ENCODE results near the gene ZC3H12C.

The ZC3H12C gene

DNA sequence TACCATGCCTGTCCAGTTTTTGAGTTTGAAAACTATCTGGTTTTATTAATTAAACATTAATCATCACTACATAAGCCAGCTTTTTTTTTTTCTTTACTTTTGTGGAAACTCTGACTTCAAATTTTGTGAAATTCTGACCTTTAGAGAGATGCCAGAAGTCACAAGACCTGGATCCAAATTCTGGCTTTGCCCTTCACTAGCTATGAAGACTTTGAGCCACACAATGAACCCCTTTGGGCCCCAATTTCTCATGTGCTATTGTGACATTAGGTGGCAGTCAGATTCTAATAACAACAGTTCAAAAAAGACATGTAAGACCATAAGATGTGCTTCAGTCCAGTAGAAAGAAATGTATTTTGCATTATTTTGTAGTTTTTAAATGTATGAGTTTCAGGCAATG lies 60.3 kb downstream of the ZC3H12C start:
- Histone ChIP-seq H3K4me3 (ENCODE audit: low read length) (no peak overlapping the region), H3K4me1 (ENCODE audit: insufficient read depth, low read length) (no peaks in the 10 kb centered on the region; the same call in 1 of the 2 replicates), H3K27ac (ENCODE audit: low read depth, low read length) (no peak overlapping the region), H3K27me3 (ENCODE audit: insufficient read depth, low read length) (no peaks in the 10 kb centered on the region), H3K36me3 (ENCODE audit: insufficient read depth, low read length) (peaks cover 3% of the 10 kb centered on the region; the same call in 1 of the 2 replicates), H3K9me3 (ENCODE audit: insufficient read depth, low read depth, low read length) (no peaks in the 10 kb centered on the region), H3K9ac (ENCODE audit: low read depth, low read length) (no peak overlapping the region)

DNA sequence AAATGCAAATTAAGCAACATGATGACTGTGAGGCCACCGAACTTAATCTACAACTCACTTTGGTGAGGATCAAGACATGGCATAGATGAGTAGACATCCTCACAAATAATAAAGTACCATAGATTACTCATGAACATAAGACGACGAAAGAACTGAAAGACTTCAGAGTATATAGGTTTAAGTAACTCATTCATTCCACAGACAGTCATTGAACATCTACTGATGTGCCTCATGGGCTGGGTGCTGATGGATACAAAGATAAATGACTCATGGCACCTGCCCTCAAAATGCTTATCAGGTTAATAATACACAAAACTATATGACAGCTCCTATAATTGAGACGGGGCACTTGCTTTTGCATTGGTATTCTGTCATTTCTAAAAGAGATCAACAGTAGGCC lies 63.3 kb downstream of the ZC3H12C start:
- Histone ChIP-seq H3K4me1 (ENCODE audit: insufficient read depth, low read length) (no peaks in the 10 kb centered on the region), H3K9me3 (ENCODE audit: insufficient read depth, low read depth, low read length) (no peaks in the 10 kb centered on the region)
- WGBS: 99% methylated on average over 4 of the region's 4 CpGs

DNA sequence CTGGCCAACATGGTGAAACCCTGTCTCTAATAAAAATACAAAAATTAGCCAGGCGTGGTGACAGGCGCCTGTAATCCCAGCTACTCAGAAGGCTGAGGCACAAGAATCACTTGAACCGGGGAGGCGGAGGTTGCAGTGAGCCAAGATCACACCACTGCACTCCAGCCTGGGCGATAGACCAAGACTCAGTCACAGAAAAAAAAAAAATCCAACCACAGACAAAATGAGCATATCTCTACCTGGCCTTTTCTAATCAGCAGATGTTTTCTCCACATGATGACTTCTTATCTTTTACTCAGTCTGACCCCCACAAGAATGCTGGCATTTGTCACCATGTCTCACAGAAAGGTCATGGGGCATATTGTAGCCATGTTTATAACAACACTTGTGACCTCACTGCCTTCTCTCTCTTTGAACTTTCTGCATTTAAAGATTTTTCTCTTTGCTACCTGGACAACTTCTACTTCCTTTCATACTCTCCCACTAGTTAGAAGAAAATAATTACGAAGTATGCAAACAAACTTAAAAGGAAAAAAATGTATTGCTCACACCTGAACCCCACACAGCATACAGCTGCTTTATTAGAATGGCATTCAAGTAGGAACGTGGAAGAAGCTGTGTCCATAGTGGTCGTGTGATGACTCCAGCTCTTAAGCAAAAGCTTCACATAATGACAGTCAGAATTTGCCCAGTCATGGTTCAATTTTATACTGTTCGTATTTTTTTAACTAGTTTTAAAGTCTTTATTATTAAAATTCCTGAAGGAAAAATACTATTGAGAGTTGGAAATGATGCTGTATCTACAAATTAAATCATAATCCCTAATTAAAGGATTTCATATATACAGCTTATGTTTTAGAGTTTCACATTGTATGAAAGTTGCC lies 65.4 kb downstream of the ZC3H12C start:
- Histone ChIP-seq H3K9me3 (ENCODE audit: insufficient read depth, low read depth, low read length) (no peaks in the 10 kb centered on the region), H3K9ac (ENCODE audit: low read depth, low read length) (no peak overlapping the region), H3K27ac (ENCODE audit: low read depth, low read length) (no peak overlapping the region), H3K4me1 (ENCODE audit: insufficient read depth, low read length) (no peaks in the 10 kb centered on the region), H3K27me3 (ENCODE audit: insufficient read depth, low read length) (no peaks in the 10 kb centered on the region), H3K4me3 (ENCODE audit: low read length) (no peak overlapping the region), H3K36me3 (ENCODE audit: insufficient read depth, low read length) (peaks cover 25% of the 10 kb centered on the region)
- WGBS: 94% methylated on average over 7 of the region's 9 CpGs

More for the DNA sequence above, 63.3 kb downstream of the ZC3H12C start:
- H3K27me3 ChIP-seq (ENCODE audit: insufficient read depth, low read length): no peaks in the 10 kb centered on the region
- H3K36me3 ChIP-seq (ENCODE audit: insufficient read depth, low read length): peaks cover 25% of the 10 kb centered on the region
- H3K9ac ChIP-seq (ENCODE audit: low read depth, low read length): no peak overlapping the region
- no peak overlapping the region for H3K27ac ChIP-seq (ENCODE audit: low read depth, low read length)
- no peak overlapping the region for H3K4me3 ChIP-seq (ENCODE audit: low read length)

DNA sequence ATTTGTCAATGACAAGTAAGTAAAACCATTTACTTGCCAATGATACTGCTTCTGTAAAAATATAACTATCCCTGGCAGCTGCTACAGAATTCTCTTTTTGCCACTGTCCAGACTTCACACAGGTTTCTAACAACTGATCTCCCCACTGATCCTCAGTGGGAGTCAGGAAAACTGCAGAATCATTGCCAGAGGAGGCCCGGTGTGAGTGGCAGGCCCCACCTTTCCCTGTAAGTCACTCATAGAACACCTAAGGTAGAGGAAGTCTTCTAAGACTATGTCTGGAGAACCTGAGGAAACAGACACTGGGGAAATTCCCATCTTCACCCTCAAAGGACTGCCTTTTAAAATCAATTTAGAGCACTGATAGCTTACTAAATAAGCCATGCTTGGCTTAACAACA lies 66.3 kb downstream of the ZC3H12C start:
- no peak overlapping the region for H3K9ac ChIP-seq (ENCODE audit: low read depth, low read length)
- no peak overlapping the region for H3K27ac ChIP-seq (ENCODE audit: low read depth, low read length)
- no peaks in the 10 kb centered on the region for H3K4me1 ChIP-seq (ENCODE audit: insufficient read depth, low read length)
- H3K36me3 ChIP-seq (ENCODE audit: insufficient read depth, low read length): peaks cover 29% of the 10 kb centered on the region
- H3K9me3 ChIP-seq (ENCODE audit: insufficient read depth, low read depth, low read length): no peaks in the 10 kb centered on the region
- no peak overlapping the region for H3K4me3 ChIP-seq (ENCODE audit: low read length)
- no peaks in the 10 kb centered on the region for H3K27me3 ChIP-seq (ENCODE audit: insufficient read depth, low read length)
- 100% methylated on average over 1 of the region's 1 CpG for WGBS

DNA sequence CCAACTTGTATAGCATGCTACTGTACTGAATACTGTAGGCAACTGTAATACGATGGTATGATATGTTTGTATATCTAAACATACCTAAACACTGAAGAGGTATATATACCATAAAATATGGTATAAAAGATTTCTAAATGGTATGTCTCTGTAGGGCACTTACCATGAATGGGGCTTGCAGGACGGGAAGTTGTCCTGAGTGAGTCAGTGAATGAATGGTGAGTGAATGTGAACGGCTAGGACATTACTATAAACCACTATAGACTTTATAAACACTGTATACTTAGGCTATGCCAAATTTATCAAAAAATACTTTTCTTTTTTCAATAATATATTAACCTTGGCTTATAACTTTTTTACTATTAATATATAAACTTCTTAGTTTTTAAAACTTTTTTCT lies 66.8 kb downstream of the ZC3H12C start:
- 86% methylated on average over 1 of the region's 3 CpGs for WGBS
- no peaks in the 10 kb centered on the region for H3K9me3 ChIP-seq (ENCODE audit: insufficient read depth, low read depth, low read length)
- no peak overlapping the region for H3K9ac ChIP-seq (ENCODE audit: low read depth, low read length)
- H3K4me3 ChIP-seq (ENCODE audit: low read length): no peak overlapping the region
- peaks cover 35% of the 10 kb centered on the region for H3K36me3 ChIP-seq (ENCODE audit: insufficient read depth, low read length)
- no peak overlapping the region for H3K27ac ChIP-seq (ENCODE audit: low read depth, low read length)
- no peaks in the 10 kb centered on the region for H3K4me1 ChIP-seq (ENCODE audit: insufficient read depth, low read length)
- H3K27me3 ChIP-seq (ENCODE audit: insufficient read depth, low read length): no peaks in the 10 kb centered on the region

DNA sequence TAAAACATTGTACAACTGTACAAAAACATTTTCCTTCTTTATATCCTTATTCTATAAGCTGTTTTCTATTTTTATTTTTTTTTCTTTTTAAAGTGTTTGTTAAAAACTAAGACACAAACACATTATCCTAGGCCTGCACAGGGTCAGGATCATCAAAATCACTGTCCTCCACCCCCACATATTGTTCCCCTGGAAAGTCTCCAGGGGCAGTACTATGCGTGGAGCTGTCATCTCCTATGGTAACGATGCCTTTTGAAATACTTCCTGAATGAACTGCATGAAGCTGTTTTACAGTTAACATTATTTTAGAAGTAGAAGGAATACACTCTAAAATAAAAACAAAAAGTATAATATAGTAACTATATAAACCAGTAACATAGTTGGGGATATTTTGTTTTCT lies 67.2 kb downstream of the ZC3H12C start:
- 91% methylated on average over 2 of the region's 2 CpGs for WGBS
- Histone ChIP-seq H3K27me3 (ENCODE audit: insufficient read depth, low read length) (no peaks in the 10 kb centered on the region), H3K27ac (ENCODE audit: low read depth, low read length) (no peak overlapping the region), H3K4me3 (ENCODE audit: low read length) (no peak overlapping the region), H3K4me1 (ENCODE audit: insufficient read depth, low read length) (no peaks in the 10 kb centered on the region), H3K9me3 (ENCODE audit: insufficient read depth, low read depth, low read length) (no peaks in the 10 kb centered on the region), H3K9ac (ENCODE audit: low read depth, low read length) (no peak overlapping the region), H3K36me3 (ENCODE audit: insufficient read depth, low read length) (peaks cover 38% of the 10 kb centered on the region)

DNA sequence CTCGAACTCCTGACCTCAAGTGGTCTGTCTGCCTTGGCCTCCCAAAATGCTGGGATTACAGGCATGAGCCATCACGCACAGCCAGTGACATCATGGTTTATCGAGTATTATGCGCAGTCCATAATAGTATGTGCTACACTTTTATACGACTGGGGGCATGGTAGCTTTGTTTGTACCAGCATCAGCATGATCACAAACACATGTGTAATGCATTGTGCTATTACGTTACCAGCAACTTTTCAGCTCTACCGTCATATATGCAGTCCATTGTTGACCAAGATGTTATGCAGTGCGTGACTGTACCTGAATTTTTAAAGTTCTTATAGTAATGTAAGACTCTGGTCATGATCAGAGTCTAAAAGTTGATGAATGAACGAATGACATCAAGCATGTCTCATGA lies 67.9 kb downstream of the ZC3H12C start:
- no peak overlapping the region for H3K4me3 ChIP-seq (ENCODE audit: low read length)
- no peak overlapping the region for H3K9ac ChIP-seq (ENCODE audit: low read depth, low read length)
- no peaks in the 10 kb centered on the region for H3K4me1 ChIP-seq (ENCODE audit: insufficient read depth, low read length)
- WGBS: 96% methylated on average over 8 of the region's 9 CpGs
- H3K27me3 ChIP-seq (ENCODE audit: insufficient read depth, low read length): no peaks in the 10 kb centered on the region
- no peaks in the 10 kb centered on the region for H3K9me3 ChIP-seq (ENCODE audit: insufficient read depth, low read depth, low read length)
- peaks cover 41% of the 10 kb centered on the region for H3K36me3 ChIP-seq (ENCODE audit: insufficient read depth, low read length)
- no peak overlapping the region for H3K27ac ChIP-seq (ENCODE audit: low read depth, low read length)

DNA sequence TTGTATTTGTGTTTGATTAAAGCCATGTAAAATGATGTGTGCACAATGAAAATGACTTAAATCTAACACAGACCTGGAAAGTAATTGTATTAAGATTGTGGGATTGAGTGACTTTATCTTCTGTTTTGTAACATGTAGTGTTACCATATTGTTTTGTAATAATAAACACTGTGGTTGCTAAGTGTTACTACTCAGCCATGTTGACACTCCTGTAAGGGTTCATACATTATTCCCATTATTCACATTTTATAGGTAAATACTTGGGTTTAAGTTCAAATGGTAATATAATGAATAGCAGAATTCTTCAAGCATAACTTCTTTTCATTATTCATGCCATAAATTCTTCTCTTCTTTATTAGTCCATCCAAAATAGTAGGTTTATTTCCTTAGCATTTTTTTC lies 69.0 kb downstream of the ZC3H12C start:
- Histone ChIP-seq H3K9ac (ENCODE audit: low read depth, low read length) (no peak overlapping the region), H3K36me3 (ENCODE audit: insufficient read depth, low read length) (peaks cover 41% of the 10 kb centered on the region), H3K4me1 (ENCODE audit: insufficient read depth, low read length) (no peaks in the 10 kb centered on the region), H3K9me3 (ENCODE audit: insufficient read depth, low read depth, low read length) (no peaks in the 10 kb centered on the region), H3K4me3 (ENCODE audit: low read length) (no peak overlapping the region), H3K27ac (ENCODE audit: low read depth, low read length) (no peak overlapping the region), H3K27me3 (ENCODE audit: insufficient read depth, low read length) (no peaks in the 10 kb centered on the region)

DNA sequence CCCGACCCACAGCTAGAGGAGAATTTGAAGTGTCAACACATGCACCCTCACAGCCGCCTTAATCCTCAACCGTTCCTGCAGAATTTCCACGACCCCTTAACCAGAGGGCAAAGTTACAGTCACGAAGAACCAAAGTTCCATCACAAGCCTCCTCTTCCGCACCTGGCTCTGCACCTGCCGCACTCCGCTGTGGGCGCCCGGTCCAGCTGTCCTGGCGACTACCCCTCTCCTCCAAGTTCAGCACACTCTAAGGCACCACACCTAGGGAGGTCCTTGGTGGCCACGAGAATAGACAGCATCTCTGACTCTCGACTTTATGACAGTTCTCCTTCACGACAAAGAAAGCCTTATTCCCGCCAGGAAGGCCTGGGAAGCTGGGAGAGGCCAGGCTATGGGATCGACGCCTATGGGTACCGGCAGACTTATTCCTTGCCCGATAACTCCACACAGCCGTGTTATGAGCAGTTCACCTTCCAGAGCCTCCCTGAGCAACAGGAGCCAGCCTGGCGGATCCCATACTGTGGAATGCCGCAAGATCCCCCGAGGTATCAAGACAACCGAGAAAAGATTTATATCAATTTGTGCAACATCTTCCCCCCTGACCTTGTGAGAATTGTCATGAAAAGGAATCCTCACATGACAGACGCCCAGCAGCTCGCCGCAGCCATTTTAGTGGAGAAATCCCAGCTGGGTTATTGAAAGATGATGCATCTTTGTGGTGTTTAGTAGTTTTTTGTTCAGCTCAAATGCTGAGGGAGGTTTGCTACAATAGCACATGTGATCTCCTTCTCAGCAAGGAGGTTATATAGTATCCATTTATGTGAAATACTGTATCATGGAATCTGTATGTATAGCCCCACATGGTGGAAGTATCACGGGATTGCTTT lies 72.1 kb downstream of the ZC3H12C start:
- Histone ChIP-seq H3K4me3 (ENCODE audit: low read length) (no peak overlapping the region), H3K36me3 (ENCODE audit: insufficient read depth, low read length) (peaks cover 29% of the 10 kb centered on the region), H3K9me3 (ENCODE audit: insufficient read depth, low read depth, low read length) (no peaks in the 10 kb centered on the region), H3K4me1 (ENCODE audit: insufficient read depth, low read length) (no peaks in the 10 kb centered on the region), H3K27me3 (ENCODE audit: insufficient read depth, low read length) (no peaks in the 10 kb centered on the region), H3K9ac (ENCODE audit: low read depth, low read length) (no peak overlapping the region), H3K27ac (ENCODE audit: low read depth, low read length) (no peak overlapping the region)
- WGBS: 96% methylated on average over 27 of the region's 28 CpGs

DNA sequence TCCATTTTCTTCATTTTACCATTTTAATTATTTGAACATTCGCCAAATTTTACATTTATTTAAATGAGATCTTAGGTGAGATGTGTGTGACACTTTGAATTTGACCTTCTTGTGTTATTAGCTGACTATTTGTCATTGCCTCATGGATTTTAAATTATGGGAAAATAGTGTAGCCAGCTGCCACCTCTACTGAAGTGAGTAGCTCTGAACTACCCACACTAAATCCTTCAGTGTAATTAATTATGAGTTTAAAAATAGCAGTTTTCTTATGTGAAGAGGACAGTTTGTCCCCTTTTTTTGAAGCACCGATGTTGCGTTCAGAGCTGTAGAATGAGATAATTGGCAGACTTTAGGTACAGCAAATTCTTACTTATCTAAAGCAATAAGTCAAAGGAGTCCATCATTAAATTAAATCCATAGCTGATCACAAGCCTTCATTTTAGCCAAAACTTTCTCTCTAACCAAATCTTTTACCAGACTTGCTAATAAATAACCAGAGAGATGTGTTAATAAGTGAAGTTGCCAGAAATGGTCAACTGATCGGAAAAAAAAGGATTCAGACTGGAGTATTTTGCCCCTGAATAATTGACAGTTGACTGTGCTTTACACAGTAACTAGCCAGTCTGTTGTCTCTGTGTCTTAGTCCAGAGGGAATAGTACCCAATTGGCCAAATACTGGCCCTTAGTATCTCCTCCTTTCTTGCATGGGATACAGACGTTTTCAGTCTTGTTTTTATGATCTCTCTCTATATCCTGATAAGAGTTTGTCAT lies 75.0 kb downstream of the ZC3H12C start:
- H3K27me3 ChIP-seq (ENCODE audit: insufficient read depth, low read length): no peaks in the 10 kb centered on the region
- no peak overlapping the region for H3K9ac ChIP-seq (ENCODE audit: low read depth, low read length)
- H3K9me3 ChIP-seq (ENCODE audit: insufficient read depth, low read depth, low read length): no peaks in the 10 kb centered on the region
- no peak overlapping the region for H3K27ac ChIP-seq (ENCODE audit: low read depth, low read length)
- 94% methylated on average over 4 of the region's 5 CpGs for WGBS
- no peak overlapping the region for H3K4me3 ChIP-seq (ENCODE audit: low read length)
- peaks cover 9% of the 10 kb centered on the region for H3K4me1 ChIP-seq (ENCODE audit: insufficient read depth, low read length)
- peaks cover 20% of the 10 kb centered on the region for H3K36me3 ChIP-seq (ENCODE audit: insufficient read depth, low read length)

DNA sequence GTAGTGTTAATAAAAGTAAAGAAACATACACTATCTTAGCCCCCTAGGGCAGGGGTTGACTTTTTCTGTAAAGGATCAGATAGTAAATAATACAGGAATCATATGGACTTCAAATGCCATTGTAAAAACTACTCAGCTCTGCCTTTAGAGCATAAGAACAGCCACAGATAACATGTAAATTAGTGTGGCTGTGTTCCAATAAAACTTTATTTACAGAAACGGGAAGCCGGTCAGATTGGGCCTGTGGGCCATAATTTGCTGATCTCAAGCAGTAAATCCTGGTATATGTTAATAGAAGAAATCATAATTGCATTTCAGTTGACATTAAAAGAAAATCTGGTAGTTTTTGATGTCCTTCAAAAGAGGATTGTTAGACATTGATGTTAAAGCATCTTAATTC lies 76.5 kb downstream of the ZC3H12C start:
- H3K4me1 ChIP-seq (ENCODE audit: insufficient read depth, low read length): peaks cover 24% of the 10 kb centered on the region
- no peak overlapping the region for H3K4me3 ChIP-seq (ENCODE audit: low read length)
- no peaks in the 10 kb centered on the region for H3K27me3 ChIP-seq (ENCODE audit: insufficient read depth, low read length)
- no peak overlapping the region for H3K27ac ChIP-seq (ENCODE audit: low read depth, low read length)
- no peaks in the 10 kb centered on the region for H3K9me3 ChIP-seq (ENCODE audit: insufficient read depth, low read depth, low read length)
- peaks cover 13% of the 10 kb centered on the region; the same call in 1 of the 2 replicates for H3K36me3 ChIP-seq (ENCODE audit: insufficient read depth, low read length)
- WGBS: 95% methylated on average over 2 of the region's 2 CpGs
- no peak overlapping the region for H3K9ac ChIP-seq (ENCODE audit: low read depth, low read length)

Data from HUES64 (cell line).